GM10266 (cell line): ENCODE data around the gene SLC30A5.
"Not testable (repeated sequence)": the region's sequence is repeated elsewhere in the genome, so short reads cannot be mapped to it uniquely, and the experiment has no call there.

Source experiments
- DNase-seq: peaks from one replicate; pipeline ENCODE4 v3.0.0; 2012; ENCODE audit errors: extremely low spot score
- TF ChIP-seq, protein P1 (sequence below): IDR thresholded peaks from 2 replicates; pipeline ENCODE4 v1.5.1; 2012; ENCODE audit warnings: mild to moderate bottlenecking, low read depth; ENCODE audit not compliant: control insufficient read depth, insufficient read depth; ENCODE audit errors: missing control alignments

SLC30A5 gene

DNA sequence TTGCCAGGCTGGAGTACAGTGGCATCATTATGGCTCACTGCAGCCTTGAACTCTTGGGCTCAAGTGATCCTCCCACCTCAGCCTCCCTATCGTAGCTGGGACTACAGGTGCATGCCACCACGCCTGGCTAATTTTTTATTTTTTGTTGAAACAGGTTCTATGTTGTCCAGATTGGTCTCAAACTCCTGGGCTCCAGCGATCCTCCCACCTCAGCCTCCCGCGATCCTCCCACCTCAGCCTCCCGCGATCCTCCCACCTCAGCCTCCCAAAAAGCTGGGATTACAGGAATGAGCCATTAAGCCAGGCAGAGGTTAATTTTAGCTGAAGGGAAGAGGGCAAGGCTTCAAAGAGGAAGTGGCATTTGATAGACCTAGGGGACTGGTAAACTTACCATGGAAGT, 40.3 kb downstream of the SLC30A5 start:
- TF ChIP-seq, protein P1, sequence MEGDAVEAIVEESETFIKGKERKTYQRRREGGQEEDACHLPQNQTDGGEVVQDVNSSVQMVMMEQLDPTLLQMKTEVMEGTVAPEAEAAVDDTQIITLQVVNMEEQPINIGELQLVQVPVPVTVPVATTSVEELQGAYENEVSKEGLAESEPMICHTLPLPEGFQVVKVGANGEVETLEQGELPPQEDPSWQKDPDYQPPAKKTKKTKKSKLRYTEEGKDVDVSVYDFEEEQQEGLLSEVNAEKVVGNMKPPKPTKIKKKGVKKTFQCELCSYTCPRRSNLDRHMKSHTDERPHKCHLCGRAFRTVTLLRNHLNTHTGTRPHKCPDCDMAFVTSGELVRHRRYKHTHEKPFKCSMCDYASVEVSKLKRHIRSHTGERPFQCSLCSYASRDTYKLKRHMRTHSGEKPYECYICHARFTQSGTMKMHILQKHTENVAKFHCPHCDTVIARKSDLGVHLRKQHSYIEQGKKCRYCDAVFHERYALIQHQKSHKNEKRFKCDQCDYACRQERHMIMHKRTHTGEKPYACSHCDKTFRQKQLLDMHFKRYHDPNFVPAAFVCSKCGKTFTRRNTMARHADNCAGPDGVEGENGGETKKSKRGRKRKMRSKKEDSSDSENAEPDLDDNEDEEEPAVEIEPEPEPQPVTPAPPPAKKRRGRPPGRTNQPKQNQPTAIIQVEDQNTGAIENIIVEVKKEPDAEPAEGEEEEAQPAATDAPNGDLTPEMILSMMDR = no peak
- DNase-seq = no peak

DNA sequence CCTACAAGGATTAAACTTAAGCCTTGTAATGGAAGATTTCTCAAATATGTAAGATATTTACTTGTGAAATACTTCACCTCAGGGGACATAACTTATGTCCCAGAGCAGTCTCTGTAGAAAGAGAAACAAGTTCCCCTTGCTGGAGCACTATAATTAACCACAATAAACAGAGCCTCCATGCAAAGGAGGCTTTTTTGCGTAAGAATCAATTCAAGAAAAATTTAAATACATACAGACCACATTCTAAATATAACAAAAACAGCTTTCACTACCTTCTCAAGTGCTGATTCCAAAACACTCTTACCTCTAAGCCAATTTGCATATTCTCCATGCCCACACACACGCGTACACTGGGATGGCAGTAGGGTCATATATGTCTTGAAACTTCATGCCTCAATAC, 42.5 kb downstream of the SLC30A5 start:
- peak; percentile 67 for DNase-seq

DNA sequence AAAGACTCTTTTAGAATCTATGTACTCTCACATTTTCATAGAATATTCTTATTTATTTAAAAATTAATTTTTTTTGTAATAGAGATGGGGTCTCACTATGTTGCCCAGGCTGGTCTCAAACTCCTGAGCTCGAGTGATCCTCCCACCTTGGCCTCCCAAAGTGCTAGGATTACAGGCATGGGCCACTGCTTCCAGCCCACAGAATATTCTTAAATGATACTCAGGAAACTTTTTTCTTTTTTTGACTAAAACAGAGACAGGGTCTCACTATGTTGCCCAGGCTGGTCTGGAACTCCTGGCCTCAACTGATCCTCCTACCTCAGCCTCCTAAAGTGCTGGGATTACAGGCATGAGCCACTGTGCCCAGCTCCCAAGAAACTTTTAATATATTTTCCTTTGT, 43.4 kb downstream of the SLC30A5 start:
- not testable (repeated sequence) for DNase-seq

More for the DNA sequence above, 42.5 kb downstream of the SLC30A5 start:
- TF ChIP-seq, protein P1 = no peak

DNA sequence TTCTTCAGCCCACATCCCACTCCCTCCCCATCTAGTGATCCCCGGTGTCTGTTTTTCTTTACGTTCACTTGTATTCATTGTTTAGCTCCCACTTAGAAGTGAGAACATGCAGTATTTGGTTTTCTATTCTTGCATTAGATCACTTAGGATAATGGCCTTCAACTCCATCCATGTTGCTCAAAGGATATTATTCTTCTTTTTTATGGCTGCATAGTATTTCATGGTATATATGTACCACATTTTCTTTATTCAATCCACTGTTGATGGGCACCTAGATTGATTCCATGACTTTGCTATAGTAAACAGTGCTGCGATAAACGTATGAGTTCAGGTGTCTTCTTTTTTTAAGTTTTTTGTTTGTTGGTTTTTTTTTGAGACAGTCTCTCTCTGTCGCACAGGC, 44.0 kb downstream of the SLC30A5 start:
- DNase-seq = no peak
- TF ChIP-seq, protein P1 = no peak

DNA sequence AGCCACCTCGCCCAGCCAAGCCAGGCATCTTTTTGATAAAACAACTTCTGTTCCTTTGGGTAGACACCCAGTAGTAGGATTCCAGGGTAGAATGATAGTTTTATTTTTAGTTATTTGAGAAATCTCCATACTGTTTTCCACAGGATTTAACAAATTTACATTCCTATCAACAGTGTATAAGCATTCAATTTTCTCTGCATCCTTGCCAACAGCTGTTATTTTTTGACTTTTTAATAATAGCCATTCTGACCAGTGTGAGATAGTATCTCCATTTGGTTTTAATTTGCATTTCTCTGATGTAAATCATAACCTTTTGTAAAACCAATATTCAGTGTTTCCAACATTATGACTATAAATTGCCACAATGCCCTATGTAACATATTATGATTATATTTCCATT, 45.0 kb downstream of the SLC30A5 start:
- TF ChIP-seq, protein P1 = no peak
- no peak for DNase-seq

DNA sequence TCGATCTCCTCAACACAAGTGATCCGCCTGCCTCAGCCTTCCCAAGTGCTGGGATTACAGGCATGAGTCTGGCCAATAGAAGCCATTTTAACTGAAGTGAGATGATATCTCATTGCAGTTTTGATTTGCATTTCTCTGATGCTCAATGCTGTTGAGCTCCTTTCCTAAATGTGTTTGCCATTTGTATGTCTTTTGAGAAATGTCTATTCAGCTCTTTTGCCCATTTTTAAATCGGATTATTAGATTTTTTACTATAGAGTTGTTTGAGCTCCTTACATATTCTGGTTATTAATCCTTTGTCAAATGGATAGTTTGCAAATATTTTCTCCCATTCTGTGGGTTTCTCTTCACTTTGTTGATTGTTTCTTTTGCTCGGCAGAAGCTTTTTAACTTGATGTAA, 46.4 kb downstream of the SLC30A5 start:
- DNase-seq = not testable (repeated sequence)

DNA sequence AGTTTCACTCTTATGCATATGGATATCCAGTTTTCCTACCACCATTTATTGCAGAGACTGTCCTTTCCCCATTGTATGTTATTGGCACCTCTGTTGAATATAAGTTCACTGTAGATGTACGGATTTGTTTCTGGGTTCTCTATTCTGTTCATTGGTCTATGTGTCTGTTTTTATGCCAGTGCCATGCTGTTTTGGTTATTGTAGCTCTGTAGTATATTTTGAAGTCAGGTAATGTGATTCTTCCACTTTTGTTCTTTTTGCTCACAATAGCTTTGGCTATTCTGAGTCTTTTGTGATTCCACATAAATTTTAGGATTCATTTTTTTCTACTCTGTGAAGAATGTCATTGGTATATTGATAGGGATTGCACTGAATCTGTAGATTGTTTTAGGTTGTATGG, 47.0 kb downstream of the SLC30A5 start:
- TF ChIP-seq, protein P1 = no peak
- no peak for DNase-seq

DNA sequence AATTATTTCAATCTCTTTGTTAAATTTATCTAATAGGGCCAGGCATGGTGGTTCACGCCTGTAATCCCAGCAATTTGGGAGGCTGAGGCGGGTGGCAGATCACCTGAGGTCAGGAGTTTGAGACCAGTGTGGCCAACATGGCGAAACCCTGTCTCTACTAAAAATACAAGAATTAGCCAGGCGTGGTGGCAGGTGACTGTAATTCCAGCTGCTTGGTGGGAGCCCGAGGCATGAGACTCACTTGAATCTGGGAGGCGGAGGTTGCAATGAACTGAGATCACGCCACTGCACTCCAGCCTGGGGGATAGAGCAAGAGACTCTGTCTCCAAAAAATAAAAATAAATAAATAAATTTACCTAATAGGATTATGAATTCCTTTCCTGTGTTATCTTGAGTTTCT, 54.8 kb downstream of the SLC30A5 start:
- DNase-seq = not testable (repeated sequence)

DNA sequence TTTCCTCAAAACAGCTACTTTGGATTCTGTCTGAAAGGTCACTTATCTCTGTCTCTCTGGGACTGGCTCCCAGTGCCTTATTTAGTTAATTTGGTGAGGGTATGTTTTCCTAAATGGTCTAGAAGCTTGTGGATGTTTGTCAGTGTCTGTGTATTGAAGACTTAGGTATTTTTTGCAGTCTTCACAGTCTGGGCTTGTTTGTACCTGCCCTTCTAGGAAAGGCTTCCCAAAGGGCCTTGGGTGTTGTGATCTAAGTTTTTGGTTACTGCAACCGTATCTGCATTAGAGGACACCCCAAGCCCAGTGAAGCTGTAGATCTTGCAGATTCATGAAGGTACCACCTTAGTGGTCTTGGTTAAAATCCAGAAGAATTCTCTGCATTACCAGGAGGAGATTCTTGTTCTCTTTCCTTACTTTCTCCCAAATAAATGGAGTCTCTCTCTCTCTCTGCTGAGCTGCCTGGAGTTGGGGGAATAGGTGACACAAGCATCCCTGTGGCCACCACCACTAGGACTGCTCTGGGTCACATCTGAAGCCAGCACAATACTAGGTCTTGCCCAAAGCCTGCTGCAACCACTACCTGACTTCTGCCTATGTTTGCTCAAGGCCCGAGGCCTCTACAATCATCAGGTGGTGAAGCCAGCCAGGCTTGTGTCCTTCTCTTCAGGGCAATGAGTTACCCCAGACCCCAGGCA, 55.3 kb downstream of the SLC30A5 start:
- DNase-seq = no peak
- TF ChIP-seq, protein P1 = no peak
